HCT116 (cell line): ENCODE measurements around the gene NR2F6. TPM values are rescaled to one million over a fixed set of nuclear protein-coding genes. Genes with fewer than 3 reads are reported as not detected.

ENCODE experiments used
- ATAC-seq: fragments of 200-7000 bp; cut with Tn5 transposase; 2 replicates; pipeline ENCODE4 v1.9.1; 2020; ENCODE audit warnings: mild to moderate bottlenecking, moderate library complexity
- BruUV-seq: library from RNA; stranded (reverse); fragments of 400-500 nt; replicated peaks from 2 replicates; lab custom pipeline; 2021; lab: Mats Ljungman, UMichigan
- CTCF ChIA-PET: fragments of 300-600 bp; sonication (Branson Sonifier 250); formaldehyde crosslinking; loops from one replicate; lab custom pipeline; 2021; ENCODE audit warnings: antibody characterized with exemption; lab: Charles Lee
- POLR2A ChIA-PET: fragments of 300-600, 350-600 bp; sonication (Branson Sonifier 250); formaldehyde crosslinking; loops from one replicate; lab custom pipeline; 2021; ENCODE audit warnings: antibody characterized with exemption; lab: Charles Lee
- RAD21 ChIA-PET, 2 experiments: fragments of 300-600 bp; sonication (Branson Sonifier 250); formaldehyde crosslinking; loops; one replicate each; lab custom pipeline; 2023; ENCODE audit warnings: low total read pairs in 2 of 2; ENCODE audit not compliant: uncharacterized antibody in 2 of 2, unreplicated experiment in 2 of 2, low non-redundant PET in 1 of 2; lab: Charles Lee
- DNase-seq: peaks from one replicate; pipeline ENCODE4 v3.0.0-alpha.2; 2010; ENCODE audit warnings: low read depth, low spot score
- H2AFZ ChIP-seq: fragments of 200-600 bp; shearing (Covaris generic), sonication (generic); 2 replicates; pipeline ENCODE4 v1.6.1; 2017; ENCODE audit warnings: low read depth, mixed run types, mixed read lengths, antibody characterized with exemption, low read length; ENCODE audit not compliant: poor library complexity, severe bottlenecking
- H3K27ac ChIP-seq: 2 replicates; pipeline ENCODE4 v1.5.1; 2012; ENCODE audit warnings: low read depth, low read length
- H3K27me3 ChIP-seq: fragments of 200-600 bp; sonication (generic); 2 replicates; pipeline ENCODE4 v1.6.1; 2016; ENCODE audit warnings: mixed run types, low read length, mixed read lengths; ENCODE audit not compliant: insufficient read depth
- H3K36me3 ChIP-seq, 2 experiments: fragments of 200-500 bp in 1 of 2; fragments of 200-600 bp in 1 of 2; sonication (Bioruptor generic) in 1 of 2; sonication (generic) in 1 of 2; 2 replicates each; pipeline versions ENCODE4 v1.5.1 to v1.6.1; 2014 to 2016; ENCODE audit warnings: low read length in 2 of 2, inconsistent platforms in 1 of 2, mixed read lengths in 1 of 2, mixed run types in 1 of 2; ENCODE audit not compliant: insufficient read depth in 2 of 2, control insufficient read depth in 1 of 2
- H3K4me1 ChIP-seq, 2 experiments: fragments of 200-600 bp in 1 of 2; sonication (generic) in 1 of 2; 2 replicates each; pipeline versions ENCODE4 v1.5.1 to v1.6.1; 2012 to 2017; ENCODE audit warnings: low read length in 2 of 2, inconsistent platforms in 1 of 2, mild to moderate bottlenecking in 1 of 2, mixed read lengths in 1 of 2, mixed run types in 1 of 2, moderate library complexity in 1 of 2; ENCODE audit not compliant: insufficient read depth in 2 of 2, control insufficient read depth in 1 of 2
- H3K4me2 ChIP-seq: fragments of 200-600 bp; sonication (generic); 2 replicates; pipeline ENCODE4 v1.6.1; 2017; ENCODE audit warnings: mixed run types, low read length, mixed read lengths
- H3K4me3 ChIP-seq, 2 experiments: fragments of 200-600 bp in 1 of 2; sonication (generic) in 1 of 2; replicated peaks in 1 of 2; 2 replicates each; pipeline ENCODE4 v1.5.1; 2011 to 2016; ENCODE audit warnings: low read length in 2 of 2, control low read depth in 1 of 2, low read depth in 1 of 2, mild to moderate bottlenecking in 1 of 2, mixed read lengths in 1 of 2, mixed run types in 1 of 2
- H3K79me2 ChIP-seq: fragments of 200-600 bp; sonication (generic); 2 replicates; pipeline ENCODE4 v1.6.1; 2017; ENCODE audit warnings: mild to moderate bottlenecking, mixed run types, low read length, moderate library complexity, mixed read lengths; ENCODE audit not compliant: insufficient read depth
- H3K9ac ChIP-seq: fragments of 200-600 bp; sonication (generic); 2 replicates; pipeline ENCODE4 v1.6.1; 2016; ENCODE audit warnings: low read length, mixed read lengths
- H3K9me2 ChIP-seq: fragments of 200-600 bp; sonication (generic), shearing (Covaris generic); 2 replicates; pipeline ENCODE4 v1.6.1; 2017; ENCODE audit warnings: mixed run types, mild to moderate bottlenecking, moderate library complexity; ENCODE audit not compliant: insufficient read depth
- H3K9me3 ChIP-seq, 2 experiments: fragments of 200-500 bp in 1 of 2; fragments of 200-600 bp in 1 of 2; sonication (Bioruptor generic) in 1 of 2; sonication (generic) in 1 of 2; 2 replicates each; pipeline ENCODE4 v1.6.1; 2014 to 2017; ENCODE audit warnings: low read length in 2 of 2, mixed read lengths in 2 of 2, inconsistent platforms in 1 of 2, low read depth in 1 of 2, mild to moderate bottlenecking in 1 of 2, mixed run types in 1 of 2, moderate library complexity in 1 of 2; ENCODE audit not compliant: control insufficient read depth in 1 of 2, insufficient read depth in 1 of 2
- H4K20me1 ChIP-seq: fragments of 200-600 bp; sonication (generic), shearing (Covaris generic); 2 replicates; pipeline ENCODE4 v1.6.1; 2017; ENCODE audit warnings: mixed run types, mild to moderate bottlenecking, moderate library complexity; ENCODE audit not compliant: insufficient read depth
- ATF3 ChIP-seq: IDR thresholded peaks from 2 replicates; pipeline ENCODE4 v1.6.1; 2012
- CBX3 ChIP-seq: IDR thresholded peaks from 2 replicates; pipeline ENCODE4 v1.6.1; 2012; ENCODE audit warnings: low read depth
- EGR1 ChIP-seq: IDR thresholded peaks from 2 replicates; pipeline ENCODE4 v1.6.1; 2012; ENCODE audit warnings: low read depth
- ELF1 ChIP-seq: IDR thresholded peaks from 2 replicates; pipeline ENCODE4 v1.6.1; 2012; ENCODE audit warnings: low read depth, borderline replicate concordance
- EZH2 ChIP-seq: fragments of 200-600 bp; sonication (generic); IDR thresholded peaks from 2 replicates; pipeline ENCODE4 v1.6.1; 2017; ENCODE audit warnings: antibody characterized with exemption, mixed run types
- FOSL1 ChIP-seq: IDR thresholded peaks from 2 replicates; pipeline ENCODE4 v1.6.1; 2012; ENCODE audit warnings: low read depth
- JUND ChIP-seq: IDR thresholded peaks from 2 replicates; pipeline ENCODE4 v1.6.1; 2012
- MAX ChIP-seq: IDR thresholded peaks from 2 replicates; pipeline ENCODE4 v1.6.1; 2012
- POLR2A ChIP-seq: IDR thresholded peaks from 2 replicates; pipeline ENCODE4 v1.7.0; 2011; ENCODE audit warnings: borderline replicate concordance; ENCODE audit not compliant: insufficient read depth, insufficient read length; ENCODE audit errors: extremely low read depth
- RAD21 ChIP-seq: IDR thresholded peaks from 2 replicates; pipeline ENCODE4 v1.6.1; 2012; ENCODE audit warnings: low read depth, mild to moderate bottlenecking
- SIN3A ChIP-seq: IDR thresholded peaks from 2 replicates; pipeline ENCODE4 v1.6.1; 2012; ENCODE audit warnings: low read depth
- SP1 ChIP-seq: IDR thresholded peaks from 2 replicates; pipeline ENCODE4 v1.6.1; 2012; ENCODE audit warnings: low read depth
- TCF7L2 ChIP-seq: IDR thresholded peaks from 2 replicates; pipeline ENCODE4 v1.7.0; 2011; ENCODE audit warnings: borderline replicate concordance, inconsistent platforms; ENCODE audit not compliant: insufficient read depth, insufficient read length; ENCODE audit errors: extremely low read depth
- ZFX ChIP-seq: fragments of 450-650 bp; IDR thresholded peaks from 2 replicates; pipeline ENCODE4 v1.6.1; 2017
- ZNF274 ChIP-seq: fragments of 200-500 bp; sonication (Bioruptor generic); IDR thresholded peaks from 2 replicates; pipeline ENCODE4 v1.6.1; 2014; ENCODE audit warnings: mild to moderate bottlenecking, low read depth, low read length, inconsistent platforms
- intact Hi-C: fragments of 100-400 bp; cut with micrococcal nuclease; formaldehyde crosslinking; loops from 2 replicates; pipeline ENCODE4 v1.10.0; 2022
- total RNA-seq: library from RNA; stranded (reverse); gene quantifications from one replicate; pipeline ENCODE4 v1.2.1, GENCODE V29; 2021; ENCODE audit not compliant: unreplicated experiment
- TF ChIP-seq, protein P1 (sequence below): IDR thresholded peaks from 2 replicates; pipeline ENCODE4 v1.6.1; 2012; ENCODE audit warnings: low read depth
- TF ChIP-seq, protein P2 (sequence below), 3 experiments: fragments of 200-600 bp in 1 of 3; sonication (generic) in 1 of 3; IDR thresholded peaks in 2 of 3; conservative IDR thresholded peaks in 1 of 3; 2 replicates each; pipeline ENCODE4 v1.5.1; 2012 to 2017; ENCODE audit warnings: low read depth in 2 of 3, low read length in 2 of 3, antibody characterized with exemption in 1 of 3, borderline replicate concordance in 1 of 3, control low read depth in 1 of 3, mild to moderate bottlenecking in 1 of 3, mixed read lengths in 1 of 3, mixed run types in 1 of 3, moderate library complexity in 1 of 3; ENCODE audit not compliant: insufficient read depth in 1 of 3
- TF ChIP-seq, protein P3 (sequence below): IDR thresholded peaks from 2 replicates; pipeline ENCODE4 v1.6.1; 2011; ENCODE audit warnings: mild to moderate bottlenecking, low read length, moderate library complexity; ENCODE audit not compliant: insufficient replicate concordance; ENCODE audit errors: extremely low read depth

The NR2F6 gene
- total RNA-seq, 1 experiment from 2014 or later, result 88.0 TPM

DNA sequence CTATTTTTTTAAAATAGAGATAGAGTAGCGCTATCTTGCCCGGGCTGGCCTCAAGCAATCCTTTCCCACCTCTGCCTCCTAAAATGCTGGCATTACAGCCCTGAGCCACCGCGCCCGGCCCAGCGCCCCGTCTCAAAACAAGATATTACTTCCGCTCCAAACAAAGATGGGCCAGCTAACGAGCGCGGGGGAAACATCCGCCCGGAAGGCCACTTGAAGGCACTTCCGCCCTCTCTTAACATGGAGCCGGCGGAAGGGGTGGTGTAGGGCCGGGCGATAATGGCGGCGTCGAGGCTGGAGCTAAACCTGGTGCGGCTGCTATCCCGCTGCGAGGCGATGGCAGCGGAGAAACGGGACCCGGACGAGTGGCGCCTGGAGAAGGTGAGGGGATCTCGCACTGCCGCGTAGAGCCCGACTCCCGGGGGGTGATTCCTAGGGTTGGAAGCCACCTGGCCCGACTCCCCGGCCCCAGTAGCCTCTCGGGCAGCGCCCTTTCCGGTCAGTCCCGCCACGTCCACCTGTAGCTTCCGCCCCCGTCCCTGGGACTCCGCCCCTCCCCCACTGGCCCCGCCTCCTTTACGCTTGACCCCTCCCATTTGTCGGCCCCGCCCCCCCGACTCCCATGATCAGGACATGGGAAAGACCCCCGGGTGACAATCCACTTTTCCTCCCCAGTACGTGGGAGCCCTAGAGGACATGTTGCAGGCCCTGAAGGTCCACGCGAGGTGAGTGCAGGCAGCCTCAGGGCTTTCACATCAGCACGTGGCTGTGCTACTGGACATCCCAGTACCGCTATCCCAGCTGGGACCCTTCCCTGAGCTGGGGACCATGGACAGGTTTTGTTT is 30.4 kb downstream of the NR2F6 start, which contains the start of gene USE1:
Gene USE1 (plus strand): TSS at position 231 of the 845 bp plus-strand sequence. CDS start 49 bp downstream, at position 280.
- H3K4me3 ChIP-seq, result peak within 1 kb of the TSS; percentile 57 to 70
- H4K20me1 ChIP-seq, result no peaks in the 10 kb centered on the region
- peaks cover 7% of the 10 kb centered on the region; the same call in 1 of the 2 replicates for H3K79me2 ChIP-seq
- H3K27ac ChIP-seq, result peak within 1 kb of the TSS; percentile 89
- peak; percentile 84 for DNase-seq
- H3K4me1 ChIP-seq, result peaks cover 9 to 30% of the 10 kb centered on the region in 2 experiments
- peak; percentile 89 for ATAC-seq
- H2AFZ ChIP-seq, result no peak within 1 kb of the TSS
- H3K9me3 ChIP-seq, result no peaks in the 10 kb centered on the region
- ChIA-PET POLR2A (interaction anchor here (0.6 to 1.9 kb wide), 10 partner anchors 8 to 107 kb away, joined by 3 to 24 read pairs (median 4); partner anchors contain the start of genes BABAM1, DDA1, OCEL1 and USHBP1), RAD21 (interaction anchor here in 1 of 2 experiments (0.6 to 1.1 kb wide), 2 partner anchors 71 to 94 kb away, joined by 3 to 5 read pairs; partner anchors contain the start of gene DDA1), CTCF (interaction anchor here (1.2 kb wide), 1 partner anchor 94 kb away, joined by 3 read pairs; the partner anchor contains the start of gene DDA1)
- H3K4me2 ChIP-seq, result peak within 1 kb of the TSS; percentile 94
- H3K9me2 ChIP-seq, result no peaks in the 10 kb centered on the region
- H3K36me3 ChIP-seq, result peaks cover 4 to 5% of the 10 kb centered on the region in 2 experiments; a peak in 2 of 4 replicates
- H3K27me3 ChIP-seq, result no peaks in the 10 kb centered on the region
- H3K9ac ChIP-seq, result peak within 1 kb of the TSS; percentile 80
- no TSS peak for BruUV-seq
- intact Hi-C loops, result no loop called here
- TF ChIP-seq, protein P1, sequence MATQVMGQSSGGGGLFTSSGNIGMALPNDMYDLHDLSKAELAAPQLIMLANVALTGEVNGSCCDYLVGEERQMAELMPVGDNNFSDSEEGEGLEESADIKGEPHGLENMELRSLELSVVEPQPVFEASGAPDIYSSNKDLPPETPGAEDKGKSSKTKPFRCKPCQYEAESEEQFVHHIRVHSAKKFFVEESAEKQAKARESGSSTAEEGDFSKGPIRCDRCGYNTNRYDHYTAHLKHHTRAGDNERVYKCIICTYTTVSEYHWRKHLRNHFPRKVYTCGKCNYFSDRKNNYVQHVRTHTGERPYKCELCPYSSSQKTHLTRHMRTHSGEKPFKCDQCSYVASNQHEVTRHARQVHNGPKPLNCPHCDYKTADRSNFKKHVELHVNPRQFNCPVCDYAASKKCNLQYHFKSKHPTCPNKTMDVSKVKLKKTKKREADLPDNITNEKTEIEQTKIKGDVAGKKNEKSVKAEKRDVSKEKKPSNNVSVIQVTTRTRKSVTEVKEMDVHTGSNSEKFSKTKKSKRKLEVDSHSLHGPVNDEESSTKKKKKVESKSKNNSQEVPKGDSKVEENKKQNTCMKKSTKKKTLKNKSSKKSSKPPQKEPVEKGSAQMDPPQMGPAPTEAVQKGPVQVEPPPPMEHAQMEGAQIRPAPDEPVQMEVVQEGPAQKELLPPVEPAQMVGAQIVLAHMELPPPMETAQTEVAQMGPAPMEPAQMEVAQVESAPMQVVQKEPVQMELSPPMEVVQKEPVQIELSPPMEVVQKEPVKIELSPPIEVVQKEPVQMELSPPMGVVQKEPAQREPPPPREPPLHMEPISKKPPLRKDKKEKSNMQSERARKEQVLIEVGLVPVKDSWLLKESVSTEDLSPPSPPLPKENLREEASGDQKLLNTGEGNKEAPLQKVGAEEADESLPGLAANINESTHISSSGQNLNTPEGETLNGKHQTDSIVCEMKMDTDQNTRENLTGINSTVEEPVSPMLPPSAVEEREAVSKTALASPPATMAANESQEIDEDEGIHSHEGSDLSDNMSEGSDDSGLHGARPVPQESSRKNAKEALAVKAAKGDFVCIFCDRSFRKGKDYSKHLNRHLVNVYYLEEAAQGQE, result no peak
- TF ChIP-seq FOSL1, result no peak
- TF ChIP-seq RAD21, result no peak
- TF ChIP-seq EZH2, result no peak
- TF ChIP-seq ZFX, result peak; percentile 51; the same call in 1 of the 2 replicates
- TF ChIP-seq JUND, result no peak
- TF ChIP-seq ELF1, result peak; percentile 98; the same call in 1 of the 2 replicates
- TF ChIP-seq ATF3, result no peak
- TF ChIP-seq ZNF274, result no peak
- TF ChIP-seq SIN3A, result peak; percentile 86
- peak; percentile 84 for TF ChIP-seq TCF7L2
- peak; percentile 61 for TF ChIP-seq POLR2A
- peak; percentile 88 for TF ChIP-seq EGR1
- peak; percentile 73 for TF ChIP-seq SP1
- peak; percentile 80 for TF ChIP-seq MAX
- TF ChIP-seq CBX3, result no peak
- TF ChIP-seq, protein P2, sequence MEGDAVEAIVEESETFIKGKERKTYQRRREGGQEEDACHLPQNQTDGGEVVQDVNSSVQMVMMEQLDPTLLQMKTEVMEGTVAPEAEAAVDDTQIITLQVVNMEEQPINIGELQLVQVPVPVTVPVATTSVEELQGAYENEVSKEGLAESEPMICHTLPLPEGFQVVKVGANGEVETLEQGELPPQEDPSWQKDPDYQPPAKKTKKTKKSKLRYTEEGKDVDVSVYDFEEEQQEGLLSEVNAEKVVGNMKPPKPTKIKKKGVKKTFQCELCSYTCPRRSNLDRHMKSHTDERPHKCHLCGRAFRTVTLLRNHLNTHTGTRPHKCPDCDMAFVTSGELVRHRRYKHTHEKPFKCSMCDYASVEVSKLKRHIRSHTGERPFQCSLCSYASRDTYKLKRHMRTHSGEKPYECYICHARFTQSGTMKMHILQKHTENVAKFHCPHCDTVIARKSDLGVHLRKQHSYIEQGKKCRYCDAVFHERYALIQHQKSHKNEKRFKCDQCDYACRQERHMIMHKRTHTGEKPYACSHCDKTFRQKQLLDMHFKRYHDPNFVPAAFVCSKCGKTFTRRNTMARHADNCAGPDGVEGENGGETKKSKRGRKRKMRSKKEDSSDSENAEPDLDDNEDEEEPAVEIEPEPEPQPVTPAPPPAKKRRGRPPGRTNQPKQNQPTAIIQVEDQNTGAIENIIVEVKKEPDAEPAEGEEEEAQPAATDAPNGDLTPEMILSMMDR (IDR thresholded peaks at IDR 0.05 in 2 of 3, conservative IDR thresholded peaks at IDR 0.05 in 1 of 3; ENCODE audit: borderline replicate concordance in 1 of 3, insufficient read depth in 1 of 3, low read depth in 2 of 3, low read length in 2 of 3), result no peak
- TF ChIP-seq, protein P3, sequence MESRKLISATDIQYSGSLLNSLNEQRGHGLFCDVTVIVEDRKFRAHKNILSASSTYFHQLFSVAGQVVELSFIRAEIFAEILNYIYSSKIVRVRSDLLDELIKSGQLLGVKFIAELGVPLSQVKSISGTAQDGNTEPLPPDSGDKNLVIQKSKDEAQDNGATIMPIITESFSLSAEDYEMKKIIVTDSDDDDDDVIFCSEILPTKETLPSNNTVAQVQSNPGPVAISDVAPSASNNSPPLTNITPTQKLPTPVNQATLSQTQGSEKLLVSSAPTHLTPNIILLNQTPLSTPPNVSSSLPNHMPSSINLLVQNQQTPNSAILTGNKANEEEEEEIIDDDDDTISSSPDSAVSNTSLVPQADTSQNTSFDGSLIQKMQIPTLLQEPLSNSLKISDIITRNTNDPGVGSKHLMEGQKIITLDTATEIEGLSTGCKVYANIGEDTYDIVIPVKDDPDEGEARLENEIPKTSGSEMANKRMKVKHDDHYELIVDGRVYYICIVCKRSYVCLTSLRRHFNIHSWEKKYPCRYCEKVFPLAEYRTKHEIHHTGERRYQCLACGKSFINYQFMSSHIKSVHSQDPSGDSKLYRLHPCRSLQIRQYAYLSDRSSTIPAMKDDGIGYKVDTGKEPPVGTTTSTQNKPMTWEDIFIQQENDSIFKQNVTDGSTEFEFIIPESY, result no peak
